Activated T-cell treated with anti-CD3 and anti-CD28 coated beads, Interleukin-2, amount 50 U/mL, for 4 hours (primary cell): Measurements from ENCODE around the gene PRKD1. TPM values are rescaled to one million over a fixed set of nuclear protein-coding genes. Genes with fewer than 3 reads are reported as not detected.

Source experiments
- ATAC-seq, 2 donors: fragments of 200-7000 bp; cut with Tn5 transposase; one replicate each; pipeline ENCODE4 v1.10.0; 2021
- DNase-seq: peaks from one replicate; pipeline ENCODE4 v3.0.0-alpha.2; 2020
- H3K27me3 Mint-ChIP-seq: one replicate; pipeline ENCODE4 v1.8.0; 2021; ENCODE audit warnings: low read depth, mixed read lengths
- H3K36me3 Mint-ChIP-seq: one replicate; pipeline ENCODE4 v1.8.0; 2022; ENCODE audit warnings: mixed read lengths; ENCODE audit not compliant: insufficient read depth
- H3K4me1 Mint-ChIP-seq: one replicate; pipeline ENCODE4 v1.8.0; 2021; ENCODE audit warnings: low read depth, mixed read lengths
- H3K4me3 Mint-ChIP-seq: one replicate; pipeline ENCODE4 v1.8.0; 2021; ENCODE audit warnings: mild to moderate bottlenecking, moderate library complexity, mixed read lengths
- H3K9me3 Mint-ChIP-seq: one replicate; pipeline ENCODE4 v1.8.0; 2021; ENCODE audit warnings: mixed read lengths
- total RNA-seq, 3 donors: library from RNA; stranded (reverse); gene quantifications; one replicate each; pipeline ENCODE4 v1.2.1, GENCODE V29; 2021

PRKD1 gene
- total RNA-seq, 3 donors from 2014 or later: 0.11 TPM; not detected in 2

DNA sequence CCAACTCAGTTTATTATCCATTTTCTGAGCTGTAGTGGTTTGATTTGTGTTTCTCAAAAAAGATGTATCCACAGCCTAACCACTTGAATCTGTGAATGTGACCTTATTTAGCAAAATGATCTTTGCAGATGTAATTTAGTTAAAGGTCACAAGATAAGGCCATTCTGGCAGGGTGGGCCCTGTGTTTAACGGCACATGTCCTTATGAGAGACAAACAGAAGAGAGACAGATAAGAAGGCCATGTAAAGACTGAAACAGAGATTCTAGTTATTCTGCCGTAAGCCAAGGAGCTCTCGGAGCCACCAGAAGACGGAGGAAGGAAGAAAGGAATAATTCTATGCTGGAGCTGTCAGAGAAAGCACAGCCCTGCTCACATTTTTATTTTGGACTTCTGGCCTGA, 374.2 kb downstream of the PRKD1 start:
- no peak for DNase-seq

DNA sequence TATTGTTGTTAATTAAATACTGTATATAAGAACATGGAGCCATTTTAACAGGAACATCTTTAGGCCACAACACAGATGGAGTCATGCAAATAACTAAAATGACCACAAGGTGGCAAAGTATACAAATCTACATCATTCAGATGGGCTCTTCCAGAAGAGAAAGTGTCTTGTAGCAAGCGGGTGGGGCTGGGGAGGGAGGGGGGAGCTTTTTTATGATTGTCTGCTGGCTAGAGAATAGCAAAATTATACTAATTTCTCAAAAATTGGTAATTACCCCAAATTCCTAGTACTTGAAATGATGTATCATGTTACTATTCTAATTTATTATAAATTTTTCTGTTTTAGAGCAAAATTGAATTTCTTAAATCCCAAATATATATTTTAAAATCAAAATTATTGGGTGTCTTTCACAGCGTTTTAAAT, 378.7 kb downstream of the PRKD1 start:
- no peak for DNase-seq
- Mint-ChIP-seq H3K27me3 (no peaks in the 10 kb centered on the region), H3K4me3 (no peak overlapping the region), H3K9me3 (no peaks in the 10 kb centered on the region), H3K36me3 (no peaks in the 10 kb centered on the region), H3K4me1 (no peaks in the 10 kb centered on the region)
- no peak for ATAC-seq

More for the DNA sequence above, 374.2 kb downstream of the PRKD1 start:
- H3K4me1 Mint-ChIP-seq: no peaks in the 10 kb centered on the region
- H3K27me3 Mint-ChIP-seq: no peaks in the 10 kb centered on the region
- no peaks in the 10 kb centered on the region for H3K9me3 Mint-ChIP-seq
- no peak overlapping the region for H3K4me3 Mint-ChIP-seq
- H3K36me3 Mint-ChIP-seq: no peaks in the 10 kb centered on the region
- ATAC-seq: no peak

DNA sequence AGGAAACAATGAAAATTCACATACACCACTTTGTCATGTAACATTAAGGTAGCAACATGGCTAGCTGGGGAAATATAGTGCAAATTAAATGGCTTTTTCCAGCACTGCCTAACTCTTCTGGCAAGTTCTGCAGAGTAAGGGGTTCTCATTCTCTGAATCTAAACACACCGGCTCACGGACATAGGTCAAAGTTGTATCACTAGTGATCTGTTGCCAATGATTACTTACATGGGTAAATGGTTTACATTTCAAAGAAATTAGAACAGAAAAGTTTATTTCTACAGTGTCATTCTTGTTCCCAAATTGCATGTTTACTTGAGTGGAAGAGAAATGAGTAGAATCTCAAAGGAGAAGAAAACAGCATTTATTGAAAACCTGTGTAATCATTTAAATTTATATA, 381.9 kb downstream of the PRKD1 start:
- H3K27me3 Mint-ChIP-seq: no peaks in the 10 kb centered on the region
- H3K9me3 Mint-ChIP-seq: no peaks in the 10 kb centered on the region
- H3K4me1 Mint-ChIP-seq: no peaks in the 10 kb centered on the region
- ATAC-seq: no peak
- no peak overlapping the region for H3K4me3 Mint-ChIP-seq
- H3K36me3 Mint-ChIP-seq: no peaks in the 10 kb centered on the region
- DNase-seq: no peak

DNA sequence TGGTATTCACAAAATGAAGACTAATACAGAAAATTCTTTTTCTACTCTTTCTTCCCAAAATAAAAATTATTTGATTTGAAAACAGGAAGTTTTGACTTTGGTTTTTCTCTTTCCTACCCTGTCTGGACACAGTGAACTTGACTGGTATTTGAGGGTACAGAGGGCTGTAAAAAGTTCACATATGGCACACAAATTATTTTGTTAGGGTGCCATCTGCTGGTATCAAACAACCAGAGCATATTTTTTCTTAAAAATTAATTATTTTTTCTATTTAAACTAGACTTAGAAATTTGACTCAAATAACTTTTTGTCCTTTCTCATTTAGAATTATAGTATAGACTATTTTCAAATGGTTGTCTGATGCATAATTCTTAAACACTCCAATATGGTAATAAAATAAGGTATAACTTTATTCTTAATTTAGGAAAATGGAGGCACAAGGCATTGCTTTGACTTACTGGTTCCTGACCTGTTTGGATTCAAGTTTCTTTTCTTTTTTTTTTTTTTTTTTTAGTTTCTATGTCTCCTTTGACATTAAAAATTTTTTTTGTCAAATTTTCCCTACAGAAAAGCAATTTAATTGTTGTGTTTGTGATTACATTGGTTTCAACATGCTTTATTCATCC, 390.6 kb downstream of the PRKD1 start:
- no peak overlapping the region for H3K4me3 Mint-ChIP-seq
- H3K36me3 Mint-ChIP-seq: no peaks in the 10 kb centered on the region
- H3K27me3 Mint-ChIP-seq: no peaks in the 10 kb centered on the region
- ATAC-seq (no peak), DNase-seq (no peak)
- peaks cover 9% of the 10 kb centered on the region for H3K9me3 Mint-ChIP-seq
- H3K4me1 Mint-ChIP-seq: no peaks in the 10 kb centered on the region

DNA sequence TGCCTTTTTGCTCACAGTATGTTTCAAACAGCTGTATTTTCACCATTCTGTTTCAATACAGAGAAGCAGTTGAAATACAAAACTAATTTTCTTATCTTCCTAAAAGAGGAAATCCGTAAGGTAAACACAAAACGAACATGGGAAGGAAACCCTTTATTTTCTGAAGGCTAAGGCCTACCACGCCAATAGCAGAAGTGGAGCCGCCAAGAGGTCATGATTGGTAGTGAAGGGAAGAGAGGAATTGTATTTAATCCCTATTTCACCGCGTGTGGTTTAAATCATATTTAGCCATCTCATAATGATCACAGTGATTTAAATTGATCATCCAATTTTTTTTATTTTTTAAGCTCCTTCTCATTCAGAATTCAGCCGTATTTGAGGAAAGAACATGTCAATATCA, 398.2 kb downstream of the PRKD1 start:
- Mint-ChIP-seq H3K9me3 (peaks cover 9% of the 10 kb centered on the region), H3K4me1 (no peaks in the 10 kb centered on the region), H3K4me3 (no peak overlapping the region), H3K36me3 (no peaks in the 10 kb centered on the region), H3K27me3 (no peaks in the 10 kb centered on the region)
- DNase-seq (no peak), ATAC-seq (no peak)

DNA sequence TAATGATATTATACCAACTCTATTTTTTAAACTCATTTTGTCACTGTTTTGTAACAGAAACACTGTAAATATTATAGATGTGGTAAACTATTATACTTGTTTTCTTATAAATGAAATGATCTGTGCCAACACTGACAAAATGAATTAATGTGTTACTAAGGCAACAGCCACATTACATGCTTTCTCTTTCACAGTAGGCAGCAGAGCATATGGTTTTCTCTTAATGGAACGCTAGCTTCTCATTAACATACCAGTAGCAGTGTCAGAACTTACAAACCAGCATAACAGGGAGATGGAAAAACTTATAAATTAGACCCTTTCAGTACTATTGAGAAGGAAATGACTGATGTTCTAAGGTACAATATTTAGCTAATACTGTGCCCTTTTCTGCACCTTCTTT, 398.8 kb downstream of the PRKD1 start:
- Mint-ChIP-seq H3K4me3 (no peak overlapping the region), H3K9me3 (peaks cover 9% of the 10 kb centered on the region), H3K36me3 (no peaks in the 10 kb centered on the region), H3K4me1 (no peaks in the 10 kb centered on the region), H3K27me3 (no peaks in the 10 kb centered on the region)
- no peak for DNase-seq
- ATAC-seq: no peak

DNA sequence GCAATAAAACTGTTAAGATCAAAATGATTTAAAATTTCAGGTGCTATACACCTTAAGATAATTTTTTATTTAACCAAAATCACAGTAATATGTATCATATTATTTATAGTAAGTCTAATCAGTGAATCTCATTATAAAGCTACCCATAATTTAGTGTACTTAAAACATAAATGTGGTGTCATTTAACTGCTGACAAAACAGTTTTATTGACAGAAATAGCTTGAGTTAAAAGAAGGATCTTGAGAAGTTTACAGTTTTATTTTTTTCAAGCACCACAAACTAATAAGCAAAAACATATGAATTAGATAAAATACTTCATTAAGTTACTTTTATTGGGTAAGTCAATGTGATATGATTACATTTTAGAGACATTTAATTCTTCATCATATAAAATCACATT, 400.4 kb downstream of the PRKD1 start:
- no peaks in the 10 kb centered on the region for H3K36me3 Mint-ChIP-seq
- no peaks in the 10 kb centered on the region for H3K4me1 Mint-ChIP-seq
- H3K4me3 Mint-ChIP-seq: no peak overlapping the region
- H3K9me3 Mint-ChIP-seq: peaks cover under 1% of the 10 kb centered on the region
- DNase-seq: no peak
- no peak for ATAC-seq
- no peaks in the 10 kb centered on the region for H3K27me3 Mint-ChIP-seq
